Activated naive CD4-positive, alpha-beta T cell (primary cell): ENCODE results near the gene BAIAP3.

Experiments used
- DNase-seq, 4 experiments: peaks; one replicate each; lab custom pipeline; 2025; lab: John Stamatoyannopoulos, UW

Gene BAIAP3

DNA sequence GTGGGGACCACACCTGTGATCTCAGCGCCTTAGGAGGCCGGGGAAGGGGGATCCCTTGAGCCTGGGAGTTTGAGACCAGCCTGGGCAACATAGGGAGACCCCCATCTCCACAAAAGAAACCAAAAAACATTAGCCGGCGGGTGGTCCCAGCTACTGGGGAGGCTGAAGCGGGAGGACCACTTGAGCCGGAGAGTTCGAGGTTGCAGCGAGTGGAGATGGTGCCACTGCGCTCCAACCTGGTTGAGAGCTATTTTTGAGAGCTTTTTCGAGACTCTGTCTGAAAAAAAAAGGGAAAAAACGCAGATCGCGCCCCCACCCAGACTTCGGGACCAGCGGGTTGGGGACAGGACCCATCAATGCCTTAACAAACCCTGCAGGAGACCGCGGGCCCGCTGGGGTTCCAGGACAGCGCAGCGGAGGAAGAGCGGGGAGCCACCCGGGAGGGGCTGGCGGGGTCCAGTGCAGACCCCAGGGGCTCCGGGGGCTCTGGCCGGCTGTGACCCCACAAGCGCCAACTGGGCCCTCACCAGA lies 762 bp upstream of the BAIAP3 start:
- DNase-seq: no peak

DNA sequence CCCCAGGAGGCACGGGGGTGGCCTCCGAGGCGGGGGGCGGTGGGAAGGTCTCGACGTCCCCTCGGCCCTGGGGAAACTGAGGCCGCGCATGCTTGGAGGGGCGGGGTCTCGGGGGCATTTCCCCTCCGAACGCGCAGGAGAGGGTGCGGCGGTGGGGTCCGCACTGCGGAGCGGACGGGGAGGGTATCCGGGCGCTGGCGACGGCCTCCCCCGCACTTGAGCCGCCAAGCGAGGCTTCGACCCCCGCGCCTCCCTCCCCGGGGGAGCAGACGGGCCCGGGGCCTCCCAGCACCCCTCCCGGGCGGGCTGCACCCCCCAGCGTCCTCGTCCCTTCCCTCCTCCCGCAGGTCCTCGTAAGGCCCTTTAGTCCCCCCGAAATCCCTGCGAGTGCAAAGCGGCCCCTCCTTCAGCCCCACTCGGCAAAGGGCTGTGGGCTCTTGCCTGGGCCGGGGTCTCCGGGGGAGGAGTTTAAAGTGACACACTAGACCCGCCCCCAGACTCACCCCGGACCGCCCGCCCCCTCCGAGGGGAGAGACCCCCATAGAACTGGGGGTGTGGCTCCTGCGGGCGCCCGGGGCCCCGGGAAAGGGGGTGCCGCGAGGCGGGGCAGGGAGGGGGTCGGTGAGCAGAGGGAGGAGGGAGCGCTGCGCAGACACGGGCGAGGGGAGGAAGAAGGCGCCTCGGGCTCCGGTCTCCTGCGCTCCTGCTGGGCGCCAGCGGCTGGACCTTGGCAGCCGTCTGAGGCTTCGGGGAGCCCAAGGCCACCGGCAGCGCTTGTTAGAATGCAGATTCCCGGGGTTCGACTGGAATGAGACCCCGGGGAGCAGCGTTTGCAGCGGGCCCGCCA lies 632 bp downstream of the BAIAP3 start:
- no peak for DNase-seq

DNA sequence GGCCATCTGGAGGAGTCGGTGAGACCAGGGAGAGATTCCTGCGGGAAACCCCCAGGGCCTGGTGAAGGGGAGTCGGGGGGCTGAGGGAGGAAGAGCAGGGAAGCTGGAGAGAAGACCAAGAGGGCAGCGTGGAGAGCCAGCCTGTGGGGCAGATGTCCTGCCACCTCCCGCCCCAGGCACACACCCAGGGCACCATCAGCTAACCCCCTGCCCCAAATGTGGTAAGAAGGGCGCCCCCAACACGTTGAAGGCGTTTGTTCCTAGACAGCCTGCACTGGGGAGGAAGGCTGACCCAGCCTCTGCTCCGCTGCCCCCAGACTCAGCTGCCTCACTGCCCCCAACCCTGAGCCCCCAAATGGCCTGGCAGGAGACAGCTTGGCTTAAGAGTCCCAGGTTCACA lies 1.3 kb downstream of the BAIAP3 start:
- DNase-seq: no peak

DNA sequence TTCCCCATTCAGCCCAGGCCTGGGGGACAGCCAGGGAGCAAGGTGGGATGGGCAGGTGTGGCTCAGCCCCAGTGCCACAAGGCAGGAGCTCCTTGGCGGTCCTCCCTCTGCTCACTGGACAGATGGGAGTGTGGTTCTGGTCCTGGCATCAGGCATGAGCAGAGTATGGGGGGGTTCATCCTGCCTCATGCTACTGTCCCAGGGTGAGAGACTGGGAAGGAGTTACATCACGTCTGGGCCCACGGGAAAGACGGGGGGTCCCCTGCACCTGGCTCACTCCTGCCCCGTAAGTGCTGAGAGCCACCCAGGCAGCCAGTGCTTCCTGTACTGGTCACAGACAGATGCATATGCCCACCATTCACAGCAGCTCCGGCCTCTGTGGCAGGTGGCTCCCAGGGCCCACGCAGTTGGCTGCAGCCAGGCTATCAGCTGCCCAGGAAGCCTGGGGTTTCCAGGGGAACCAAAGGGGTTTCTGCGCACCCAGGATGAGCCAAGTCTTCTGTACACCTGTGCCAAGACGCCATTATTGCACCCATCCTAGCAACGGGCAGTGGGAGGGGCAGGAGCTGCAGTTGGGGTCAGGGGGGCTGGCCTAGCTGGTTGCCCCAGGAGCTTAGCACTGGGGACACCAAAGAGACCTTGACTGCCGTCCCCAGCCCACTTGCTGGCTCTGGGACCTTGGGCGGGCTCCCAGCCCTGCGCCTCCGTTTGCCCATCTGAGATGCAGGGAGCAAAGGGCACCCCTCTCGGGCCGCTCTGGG lies 1.9 kb downstream of the BAIAP3 start:
- DNase-seq: no peak

DNA sequence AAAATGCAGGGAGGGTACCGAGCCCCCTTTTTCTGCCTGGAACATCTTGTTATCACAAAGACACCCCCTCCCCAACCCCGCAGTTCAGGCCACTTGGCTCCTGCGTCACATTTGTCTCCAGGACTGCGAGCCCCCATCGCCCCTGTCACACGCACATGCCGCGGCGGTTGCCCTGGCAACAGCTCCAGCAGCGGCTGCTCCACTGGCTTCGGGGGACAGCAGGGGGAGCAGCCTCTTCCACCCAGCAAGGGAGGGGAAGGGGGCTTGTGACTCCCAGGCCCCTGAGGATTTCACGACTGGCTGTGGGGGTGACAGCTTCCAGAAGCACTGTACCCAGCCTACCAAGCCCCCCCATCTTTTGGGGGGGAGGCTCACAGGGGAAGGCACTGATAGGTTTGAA lies 2.6 kb downstream of the BAIAP3 start:
- DNase-seq: no peak

DNA sequence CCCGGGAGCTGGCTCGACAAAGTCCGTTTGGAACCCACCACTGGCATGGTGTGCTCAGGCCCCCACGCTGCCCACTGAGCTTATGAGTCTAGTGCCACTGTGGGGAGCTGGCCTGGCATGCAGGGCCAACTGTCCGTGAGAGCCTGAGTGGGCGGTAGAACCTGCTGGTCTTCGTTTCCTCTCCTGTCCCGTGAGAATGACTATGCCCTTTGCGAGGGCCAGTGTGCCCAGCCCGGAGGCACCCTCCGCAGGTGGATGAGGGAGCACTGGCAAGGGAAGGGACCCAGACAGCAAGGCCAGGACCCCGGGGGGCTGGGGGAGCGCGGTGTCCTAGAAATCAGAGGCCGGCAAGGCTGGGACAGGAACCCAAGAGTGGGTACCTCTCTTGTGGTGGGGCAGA lies 3.2 kb downstream of the BAIAP3 start:
- DNase-seq: no peak

DNA sequence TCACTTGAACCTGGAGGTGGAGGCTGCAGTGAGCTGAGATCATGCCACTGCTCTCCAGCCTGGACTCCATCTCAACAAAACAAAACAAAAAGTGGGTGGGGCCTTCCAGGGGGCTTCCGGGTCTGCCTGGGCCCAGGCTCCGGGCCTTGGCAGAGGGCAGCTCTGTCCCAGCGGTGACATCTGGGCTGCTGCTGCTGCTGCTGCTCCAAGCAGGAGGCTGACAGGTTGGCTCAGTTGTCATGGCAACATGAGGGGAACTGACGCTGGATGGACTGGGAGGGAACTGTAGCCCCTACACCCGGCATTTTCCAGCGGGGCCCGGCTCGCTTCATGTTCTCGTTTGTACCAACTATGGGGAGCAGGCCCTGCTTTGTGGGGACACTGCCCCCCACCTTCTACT lies 4.0 kb downstream of the BAIAP3 start:
- no peak for DNase-seq

DNA sequence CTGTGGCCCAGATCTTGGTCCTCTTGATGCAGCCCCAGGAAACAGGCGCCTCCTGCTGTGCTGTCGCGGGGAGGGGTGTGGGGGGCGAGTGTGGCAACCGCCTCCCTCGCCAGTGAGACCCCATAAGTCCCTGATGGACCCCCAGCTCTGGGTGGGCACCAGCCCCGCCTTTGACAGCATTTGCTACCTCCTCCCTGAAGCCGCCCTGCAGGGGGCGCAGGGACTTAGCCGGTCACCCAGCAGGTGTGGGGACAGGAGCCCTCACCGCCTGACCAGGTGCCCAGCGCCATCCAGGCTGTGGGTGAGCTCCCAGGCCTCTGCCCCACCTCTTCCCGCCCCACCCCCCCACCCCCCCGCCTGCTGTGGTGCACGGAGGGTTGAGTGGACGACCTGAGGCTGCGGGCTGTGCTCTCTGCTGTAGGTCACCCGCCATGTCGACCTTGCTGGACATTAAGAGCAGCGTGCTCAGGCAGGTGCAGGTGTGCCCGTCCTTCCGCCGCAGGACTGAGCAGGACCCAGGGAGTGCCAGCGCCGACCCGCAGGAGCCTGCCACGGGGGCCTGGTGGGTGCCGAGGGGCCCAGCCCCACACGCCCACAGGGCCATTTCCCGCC lies 4.8 kb downstream of the BAIAP3 start:
- DNase-seq: peak in 1 of 4 experiments; percentile 12

DNA sequence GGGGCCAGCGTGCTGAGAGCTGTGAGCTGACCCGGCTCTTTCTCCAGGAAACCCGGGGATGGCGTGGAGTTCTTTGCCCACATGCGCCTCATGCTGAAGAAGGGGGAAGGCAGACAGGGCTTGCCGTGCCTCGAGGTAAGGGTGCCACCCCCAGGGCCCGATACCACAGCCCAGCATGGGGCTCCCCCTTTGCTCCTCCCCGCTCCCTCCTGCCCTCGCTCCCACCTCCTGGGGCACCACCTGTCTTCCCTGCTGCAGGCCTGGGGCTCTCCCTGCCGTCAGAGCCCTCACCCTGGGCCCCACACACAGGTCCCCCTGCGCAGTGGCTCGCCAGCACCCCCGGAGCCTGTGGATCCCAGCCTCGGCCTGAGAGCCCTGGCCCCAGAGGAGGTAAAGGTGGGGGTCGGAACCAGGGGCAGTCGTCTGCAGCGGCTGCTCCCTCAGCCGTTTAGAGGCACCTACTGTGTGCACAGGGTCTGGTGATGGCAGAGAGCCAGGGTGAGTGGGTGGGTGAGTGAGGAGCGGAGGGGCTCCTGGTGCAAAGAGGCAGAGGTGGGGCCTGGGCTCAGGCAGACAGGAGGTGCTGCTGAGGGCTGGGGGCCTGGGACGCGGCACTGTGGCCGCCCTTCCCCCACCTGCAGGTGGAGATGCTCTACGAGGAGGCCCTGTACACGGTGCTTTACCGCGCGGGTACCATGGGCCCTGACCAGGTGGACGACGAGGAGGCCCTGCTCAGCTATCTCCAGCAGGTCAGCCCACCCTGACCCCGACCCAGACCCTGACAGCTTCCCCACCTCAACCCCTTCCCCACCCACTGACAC lies 5.6 kb downstream of the BAIAP3 start:
- DNase-seq: no peak

DNA sequence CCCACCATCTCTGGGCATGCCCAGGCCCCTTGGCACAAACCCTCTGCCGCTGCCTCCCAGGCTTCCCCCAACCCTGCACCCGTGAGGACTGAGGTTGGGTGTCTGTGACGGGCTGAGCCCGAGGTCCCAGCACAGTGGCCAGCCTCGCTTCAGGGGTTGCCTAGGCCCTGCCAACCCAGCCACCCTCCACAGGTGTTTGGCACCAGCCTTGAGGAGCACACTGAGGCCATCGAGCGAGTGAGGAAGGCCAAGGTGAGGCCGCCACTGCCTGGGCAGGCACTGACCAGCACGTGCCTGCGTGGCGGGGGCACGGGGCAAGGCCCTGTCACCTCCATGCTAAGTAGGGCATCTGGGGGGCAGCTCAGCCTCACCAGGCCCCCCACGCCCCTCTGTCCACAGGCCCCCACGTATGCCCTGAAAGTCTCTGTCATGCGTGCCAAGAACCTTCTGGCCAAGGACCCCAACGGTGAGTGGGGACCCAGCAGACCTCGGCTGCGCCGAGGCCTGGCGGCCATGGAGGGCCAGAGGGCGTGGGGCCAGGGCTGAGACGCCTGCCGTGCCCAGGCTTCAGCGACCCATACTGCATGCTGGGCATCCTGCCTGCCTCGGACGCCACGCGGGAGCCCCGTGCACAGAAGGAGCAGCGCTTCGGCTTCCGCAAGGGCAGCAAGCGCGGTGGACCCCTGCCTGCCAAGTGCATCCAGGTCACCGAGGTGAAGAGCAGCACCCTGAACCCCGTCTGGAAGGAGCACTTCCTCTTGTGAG lies 7.5 kb downstream of the BAIAP3 start:
- no peak for DNase-seq

DNA sequence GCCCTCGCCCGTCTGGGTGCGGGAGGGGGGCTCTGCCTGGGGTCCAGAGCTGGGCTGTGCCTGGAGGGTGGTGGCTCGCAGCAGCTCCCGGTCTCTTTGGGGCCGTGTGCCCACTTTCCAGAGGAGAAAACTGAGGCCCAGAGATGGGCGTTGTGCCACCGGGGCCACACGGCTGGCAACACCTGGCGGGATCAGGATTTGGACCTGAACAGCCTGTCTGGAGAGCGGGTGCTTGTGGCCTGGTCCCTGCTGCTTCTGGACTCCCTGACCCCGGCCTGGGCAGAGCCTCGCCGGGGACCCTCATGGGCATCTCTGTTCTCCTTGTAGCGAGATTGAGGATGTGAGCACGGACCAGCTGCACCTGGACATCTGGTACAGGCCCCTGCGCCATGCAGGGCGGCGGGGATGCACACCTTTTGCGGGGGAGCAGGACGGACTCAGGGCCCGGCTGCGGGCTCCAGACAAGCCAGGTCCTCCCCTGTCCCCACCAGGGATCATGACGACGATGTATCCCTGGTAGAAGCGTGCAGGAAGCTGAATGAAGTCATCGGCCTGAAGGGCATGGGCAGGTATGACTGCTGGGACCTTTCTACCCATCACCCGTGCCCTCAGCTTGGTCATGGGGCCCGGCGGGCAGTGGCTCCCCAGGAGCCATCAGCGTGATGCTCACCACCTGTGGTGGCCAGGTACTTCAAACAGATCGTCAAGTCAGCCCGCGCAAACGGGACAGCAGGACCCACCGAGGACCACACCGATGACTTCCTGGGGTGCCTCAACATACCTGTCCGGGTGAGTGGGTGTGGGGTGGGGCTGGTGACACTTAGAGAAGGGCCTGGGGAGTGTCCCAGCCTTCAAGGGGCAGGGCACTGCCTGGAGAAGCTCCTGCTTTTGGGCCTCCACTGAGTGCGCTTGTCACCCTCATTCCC lies 8.3 kb downstream of the BAIAP3 start:
- DNase-seq: no peak

DNA sequence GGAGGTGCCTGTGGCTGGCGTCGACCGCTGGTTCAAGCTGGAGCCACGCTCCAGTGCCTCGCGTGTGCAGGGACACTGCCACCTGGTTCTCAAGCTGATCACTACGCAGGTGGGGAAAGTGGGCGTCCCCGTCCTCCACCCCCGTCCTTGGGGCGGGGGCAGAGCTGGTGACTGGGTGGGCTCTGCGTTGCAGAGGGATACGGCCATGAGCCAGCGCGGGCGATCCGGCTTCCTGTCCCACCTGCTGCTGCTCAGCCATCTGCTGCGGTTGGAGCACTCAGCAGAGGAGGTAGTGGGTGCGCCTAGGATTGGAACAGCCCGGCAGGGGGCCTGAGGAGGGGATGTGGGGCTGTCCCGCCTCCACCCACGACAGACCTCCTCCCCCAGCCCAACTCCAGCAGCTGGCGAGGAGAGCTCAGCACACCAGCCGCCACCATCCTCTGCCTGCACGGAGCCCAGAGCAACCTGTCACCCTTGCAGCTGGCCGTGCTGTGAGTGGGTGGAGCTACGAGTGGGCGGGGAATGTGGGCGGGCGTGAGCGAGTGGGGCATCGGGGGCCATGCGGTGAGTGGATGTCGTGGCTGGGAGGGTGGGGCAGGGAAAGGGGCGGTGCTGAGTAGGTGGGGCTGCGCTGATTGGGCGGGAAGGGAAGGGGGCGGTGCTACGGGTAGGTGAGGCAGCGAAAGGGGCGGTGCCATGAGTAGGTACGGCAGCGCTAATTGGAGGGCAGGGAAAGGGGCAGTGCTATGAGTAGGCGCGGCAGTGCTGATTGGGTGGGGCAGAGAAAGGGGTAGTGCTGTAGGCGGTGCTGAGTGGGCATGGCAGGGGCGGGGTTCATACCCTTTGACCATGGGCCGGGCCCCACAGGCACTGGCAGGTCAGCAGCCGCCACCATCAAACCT lies 9.3 kb downstream of the BAIAP3 start:
- DNase-seq: peak; percentile 42 to 90 (median 76)

DNA sequence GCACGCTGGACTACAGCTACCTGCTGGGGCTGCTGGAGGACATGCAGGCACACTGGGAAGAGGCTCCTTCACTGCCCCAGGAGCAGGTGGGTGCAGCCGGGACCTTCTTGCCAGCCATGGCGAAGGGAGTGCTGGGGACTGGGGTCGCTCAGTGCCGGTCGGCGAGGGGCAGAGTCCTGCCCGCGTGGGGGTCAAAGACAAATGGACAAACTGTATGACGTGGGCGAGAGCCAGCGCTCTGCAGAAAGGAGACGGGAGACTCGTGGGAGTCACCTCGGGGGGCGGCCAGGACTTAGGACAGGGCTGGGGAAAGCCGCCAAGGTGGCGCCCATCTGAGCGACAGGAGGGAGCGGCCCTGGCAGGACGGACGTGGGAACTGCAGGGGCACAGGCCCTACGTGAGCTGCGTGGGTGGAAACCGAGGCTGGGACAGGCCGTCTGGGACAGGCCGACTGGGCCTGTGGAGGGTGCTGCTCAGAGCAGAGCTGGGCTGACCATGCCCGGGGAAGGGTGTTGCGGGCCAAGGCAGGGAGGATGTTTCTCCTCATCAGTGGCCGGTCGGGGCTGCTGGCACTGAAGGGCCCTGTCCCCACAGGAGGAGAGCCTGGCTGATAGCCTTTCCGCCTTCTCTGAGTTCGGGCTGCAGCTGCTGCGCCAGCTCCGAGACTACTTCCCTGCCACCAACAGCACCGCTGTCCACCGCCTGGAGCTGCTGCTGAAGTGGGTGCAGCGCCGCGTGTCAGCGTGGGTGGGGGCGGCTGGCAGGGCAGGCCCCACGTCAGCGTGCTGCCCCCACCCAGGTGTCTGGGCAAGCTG lies 10.2 kb downstream of the BAIAP3 start:
- DNase-seq: no peak

DNA sequence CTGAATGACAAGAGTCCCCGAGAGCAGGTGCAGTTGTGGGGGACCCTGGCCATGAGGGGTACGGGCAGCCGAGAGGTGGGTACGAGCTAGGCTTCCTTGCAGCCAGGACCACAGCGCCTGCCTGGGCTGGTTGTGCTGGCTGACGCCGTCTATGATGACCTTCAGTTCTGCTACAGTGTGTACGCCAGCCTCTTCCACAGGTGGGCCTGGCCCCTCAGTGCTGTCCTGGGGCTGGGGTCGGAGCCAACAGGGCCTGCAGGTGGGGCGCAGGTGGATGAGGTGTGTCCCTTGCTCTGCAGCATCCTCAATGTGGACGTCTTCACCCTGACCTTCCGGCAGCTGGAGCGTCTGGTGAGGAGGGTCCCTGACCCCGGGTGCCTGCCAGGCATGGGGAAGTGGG lies 11.1 kb downstream of the BAIAP3 start:
- DNase-seq: no peak

DNA sequence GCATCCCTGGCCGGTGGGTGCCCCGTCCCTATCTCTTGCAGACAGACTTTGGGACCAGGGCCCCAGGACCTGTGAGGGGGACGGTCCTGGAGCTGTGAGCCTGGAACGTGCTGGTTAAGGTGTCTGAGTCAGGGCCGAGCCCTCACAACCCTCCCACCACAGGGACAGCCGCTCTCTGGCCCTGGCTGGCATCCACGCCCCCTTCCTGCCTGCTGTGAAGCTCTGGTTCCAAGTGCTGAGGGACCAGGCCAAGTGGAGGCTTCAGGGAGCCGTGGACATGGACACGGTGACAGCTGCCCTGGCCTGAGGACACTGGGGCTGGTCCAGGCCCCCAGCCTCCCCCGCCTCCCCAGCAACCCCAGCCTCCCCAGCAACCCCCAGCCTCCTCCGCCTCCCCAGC lies 11.6 kb downstream of the BAIAP3 start:
- DNase-seq: no peak

DNA sequence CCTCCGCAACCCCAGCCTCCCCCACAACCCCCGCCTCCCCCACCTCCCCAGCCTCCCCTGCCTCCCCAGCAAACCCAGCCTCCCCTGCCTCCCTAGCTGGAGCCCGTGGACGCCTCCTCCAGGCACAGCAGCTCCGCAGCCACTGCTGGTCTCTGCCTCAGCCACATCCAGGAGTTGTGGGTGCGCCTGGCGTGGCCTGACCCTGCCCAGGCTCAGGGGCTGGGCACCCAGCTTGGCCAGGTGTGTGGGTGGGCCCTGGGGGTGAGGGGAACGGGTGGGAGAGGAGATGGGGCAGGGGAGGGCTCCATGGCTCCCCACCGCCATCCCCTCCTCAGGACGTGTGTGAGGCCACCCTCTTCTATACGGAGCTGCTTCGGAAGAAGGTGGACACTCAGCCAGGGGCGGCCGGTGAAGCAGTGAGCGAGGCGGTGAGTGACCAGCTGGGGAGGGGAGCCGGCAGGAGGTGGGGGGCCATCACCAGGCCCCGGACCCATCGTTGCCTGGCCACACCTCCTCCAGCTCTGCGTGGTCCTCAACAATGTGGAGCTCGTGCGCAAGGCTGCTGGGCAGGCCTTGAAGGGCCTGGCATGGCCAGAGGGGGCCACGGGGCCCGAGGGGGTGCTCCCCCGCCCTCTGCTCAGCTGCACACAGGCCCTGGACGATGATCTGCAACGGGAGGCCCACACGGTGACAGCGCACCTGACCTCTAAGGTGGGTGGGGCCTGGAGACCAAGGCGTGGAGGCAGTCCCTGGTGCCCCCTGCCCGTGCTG lies 12.4 kb downstream of the BAIAP3 start:
- no peak for DNase-seq
